GM19035 (cell line): ENCODE results near the gene SPATA2.

Experiments
- ATAC-seq: cut with Tn5 transposase; IDR thresholded peaks from one replicate; pipeline ENCODE4 v1.9.1; 2021; ENCODE audit not compliant: unreplicated experiment

SPATA2 gene

DNA sequence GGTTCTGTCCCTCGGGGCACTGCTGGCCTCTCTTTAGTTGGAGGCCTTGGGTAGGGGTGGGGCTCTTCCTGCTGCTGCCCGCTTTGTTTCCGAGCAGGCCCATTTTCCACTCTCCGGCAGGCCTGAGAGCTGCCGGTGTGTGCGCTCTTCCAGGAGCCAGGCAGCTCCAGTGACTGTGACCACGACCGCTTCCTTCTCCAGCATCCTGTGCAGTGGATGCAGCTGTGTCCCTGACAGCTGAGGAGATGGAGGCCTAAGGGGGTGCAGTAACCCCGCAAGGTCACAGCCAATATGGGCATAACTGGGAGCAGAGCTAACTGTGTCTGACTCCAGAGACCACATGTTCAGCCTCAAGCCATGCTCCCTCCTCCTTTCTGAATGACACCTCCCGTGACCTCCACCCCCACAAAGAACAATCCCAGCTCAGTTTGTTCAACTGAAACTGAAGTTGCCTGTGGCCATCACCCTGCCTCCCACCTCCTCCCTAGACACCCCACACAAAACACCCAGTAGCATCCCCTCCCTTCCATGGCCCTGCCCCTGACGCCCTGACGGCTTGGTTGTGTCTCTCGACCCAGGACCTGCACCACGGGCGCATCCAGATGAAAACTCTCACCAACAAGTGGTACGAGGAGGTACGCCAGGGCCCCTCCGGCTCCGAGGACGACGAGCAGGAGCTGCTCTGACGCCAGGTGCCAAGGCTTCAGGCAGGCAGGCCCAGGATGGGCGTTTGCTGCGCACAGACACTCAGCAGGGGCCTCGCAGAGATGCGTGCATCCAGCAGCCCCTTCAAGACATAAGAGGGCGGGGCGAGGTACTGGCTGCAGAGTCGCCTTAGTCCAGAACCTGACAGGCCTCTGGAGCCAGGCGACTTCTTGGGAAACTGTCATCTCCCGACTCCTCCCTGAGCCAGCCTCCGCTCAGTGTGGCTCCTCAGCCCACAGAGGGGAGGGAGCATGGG is 27.8 kb downstream of the SPATA2 start:
- no peak for ATAC-seq

GRCh38 chr20:49886571-49887213 is 28.6 kb downstream of the SPATA2 start:
- no peak for ATAC-seq

DNA sequence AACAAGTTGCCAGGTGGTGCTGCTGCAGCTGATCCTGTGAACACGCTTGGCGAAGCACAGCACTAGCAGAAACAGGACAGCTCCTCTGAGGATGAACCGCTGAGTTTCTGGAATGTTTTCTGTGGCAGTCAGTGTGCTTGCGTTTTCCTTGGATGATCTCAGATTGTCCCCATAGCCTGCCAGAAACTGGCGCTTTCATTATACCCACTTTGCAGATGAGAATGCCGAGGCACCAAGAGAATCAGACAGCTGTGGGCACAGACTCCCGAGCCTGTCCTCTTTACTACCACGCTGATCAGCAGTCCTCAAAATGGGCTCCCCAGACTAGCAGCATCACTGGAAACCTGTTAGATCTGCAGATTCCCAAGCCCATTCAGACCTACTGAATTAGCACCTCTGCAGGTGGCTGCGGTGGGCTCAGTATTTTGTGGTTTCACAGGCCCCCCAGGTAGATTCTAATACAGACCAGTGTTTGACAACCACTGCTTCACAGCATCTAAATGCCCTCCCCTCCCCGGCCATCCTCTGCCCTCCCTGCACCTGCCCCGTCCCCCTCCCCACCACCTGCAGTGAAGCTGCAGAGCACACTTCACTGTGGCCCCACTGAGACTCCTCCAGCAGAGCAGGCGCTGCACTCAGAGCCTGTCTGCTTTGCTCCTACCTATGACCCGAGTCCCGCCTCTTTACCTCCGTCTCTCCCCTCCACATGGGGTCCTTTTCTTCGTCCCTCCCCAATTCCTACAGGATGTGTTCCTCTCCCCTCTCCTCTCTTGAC is 29.6 kb downstream of the SPATA2 start:
- ATAC-seq: no peak

DNA sequence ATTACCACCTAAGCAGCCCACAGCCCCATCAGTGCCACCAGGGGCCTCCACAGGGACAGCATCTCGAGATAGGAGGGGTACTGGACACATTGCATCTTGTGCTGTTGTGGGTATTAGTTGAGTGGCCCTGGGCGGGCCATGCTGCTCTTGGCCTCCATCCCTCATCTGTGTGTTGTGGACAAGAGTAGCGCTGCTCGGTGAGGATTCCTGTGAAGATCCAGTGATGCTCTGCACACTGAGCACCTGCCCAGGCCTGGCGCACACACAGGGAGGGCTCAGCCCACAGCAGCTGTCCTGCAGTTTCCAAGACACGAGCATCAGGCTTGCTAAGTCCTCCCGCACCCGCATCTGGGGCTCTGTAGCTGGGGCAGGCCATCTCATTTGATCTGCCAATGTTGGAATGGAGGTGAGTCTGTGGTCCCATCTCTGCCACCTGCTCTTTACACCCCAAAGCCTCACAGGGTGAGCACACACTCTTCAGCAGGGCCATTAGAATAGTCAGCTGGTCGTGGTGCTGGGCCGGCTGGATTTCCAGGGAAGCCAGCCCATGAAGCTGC is 32.0 kb downstream of the SPATA2 start:
- no peak for ATAC-seq

DNA sequence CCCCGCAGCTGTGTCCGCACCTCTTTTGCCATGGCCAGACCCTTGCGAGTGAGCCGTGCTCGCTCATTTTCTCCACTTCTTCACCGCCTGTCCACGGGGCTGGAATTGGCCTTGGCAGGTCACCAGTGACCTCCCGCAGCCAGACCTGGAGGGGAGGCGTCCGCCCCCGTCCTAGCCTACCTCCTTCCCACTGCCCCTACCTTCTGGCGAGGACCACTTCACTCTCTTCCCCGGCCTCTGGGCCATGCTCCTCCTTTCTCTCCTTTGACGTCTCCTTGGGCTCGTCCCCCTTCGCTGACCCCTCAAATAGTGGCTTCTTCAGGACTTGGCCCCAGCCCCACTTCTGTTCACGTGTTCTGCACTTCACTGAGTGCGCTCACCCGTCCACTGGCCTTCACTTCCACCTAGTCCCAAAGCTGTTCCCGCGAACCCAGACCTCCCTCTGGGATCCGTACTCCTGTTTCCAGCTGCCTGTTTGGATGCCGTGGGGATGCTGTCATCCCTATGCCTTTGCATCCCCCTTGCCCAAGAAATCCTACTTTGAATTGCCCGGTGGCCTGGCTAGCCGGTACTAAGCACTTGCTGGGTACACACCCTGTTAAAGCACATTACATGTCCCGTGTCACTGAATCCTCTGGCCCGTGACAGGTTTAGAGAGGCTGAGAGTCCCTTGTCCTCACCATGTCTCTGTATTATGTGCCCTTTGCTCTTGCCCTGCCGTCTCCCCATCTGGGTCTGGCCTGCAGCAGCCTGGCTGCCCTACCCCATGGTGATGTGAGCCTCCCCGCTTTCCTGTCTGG is 33.0 kb downstream of the SPATA2 start:
- no peak for ATAC-seq

GRCh38 chr20:49880724-49881445 is 34.4 kb downstream of the SPATA2 start:
- no peak for ATAC-seq

DNA sequence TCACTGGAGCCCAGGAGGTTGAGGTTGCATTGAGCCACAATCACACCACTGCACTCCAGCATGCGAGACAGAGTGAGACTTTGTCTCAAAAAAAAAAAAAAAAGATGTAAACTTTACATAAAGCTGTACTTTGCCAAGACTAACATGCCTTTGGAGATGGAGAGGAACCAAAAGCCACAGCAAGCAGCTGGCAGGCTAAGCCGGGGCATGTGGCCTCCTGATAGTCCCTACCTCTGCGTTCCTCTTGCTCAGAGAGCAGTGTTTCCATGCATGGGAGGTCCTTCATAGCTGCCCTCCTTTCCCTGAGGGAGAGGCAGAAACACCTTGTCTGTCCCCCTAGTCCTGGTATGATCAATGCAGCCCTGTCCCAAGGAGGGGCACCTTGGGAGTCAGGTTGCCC is 35.2 kb downstream of the SPATA2 start:
- ATAC-seq: no peak

GRCh38 chr20:49878977-49879376 is 36.4 kb downstream of the SPATA2 start:
- no peak for ATAC-seq

DNA sequence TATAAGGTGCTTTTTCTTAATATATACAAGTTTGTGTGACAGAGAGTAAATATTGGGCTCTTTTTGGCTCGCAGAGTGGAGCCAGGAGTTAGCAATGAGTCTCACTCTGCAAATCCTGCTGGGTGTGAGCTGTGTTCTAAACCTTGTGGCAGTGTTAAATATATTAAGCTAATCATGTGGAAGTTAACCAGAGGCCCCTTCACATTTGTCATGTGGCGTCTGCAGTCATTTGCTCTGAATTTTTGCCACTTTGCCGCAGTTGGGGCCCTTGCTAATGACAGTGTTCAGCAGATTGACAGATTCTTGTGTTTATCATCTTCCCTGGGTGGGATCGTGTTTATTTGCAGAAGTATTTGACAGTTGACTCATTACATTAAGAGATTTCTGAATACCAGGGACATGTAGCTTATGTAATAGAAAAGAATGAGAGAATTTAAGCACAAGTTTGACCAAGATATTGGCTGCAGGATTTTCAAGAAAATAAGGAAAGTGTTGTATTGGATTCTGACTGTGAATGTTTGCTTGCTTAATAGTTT is 37.9 kb downstream of the SPATA2 start:
- no peak for ATAC-seq

- ATAC-seq: no peak
Observed at GRCh38 chr20:49874696-49875095, 40.6 kb downstream of the SPATA2 start.

GRCh38 chr20:49872056-49872455 is 43.3 kb downstream of the SPATA2 start:
- ATAC-seq: no peak

DNA sequence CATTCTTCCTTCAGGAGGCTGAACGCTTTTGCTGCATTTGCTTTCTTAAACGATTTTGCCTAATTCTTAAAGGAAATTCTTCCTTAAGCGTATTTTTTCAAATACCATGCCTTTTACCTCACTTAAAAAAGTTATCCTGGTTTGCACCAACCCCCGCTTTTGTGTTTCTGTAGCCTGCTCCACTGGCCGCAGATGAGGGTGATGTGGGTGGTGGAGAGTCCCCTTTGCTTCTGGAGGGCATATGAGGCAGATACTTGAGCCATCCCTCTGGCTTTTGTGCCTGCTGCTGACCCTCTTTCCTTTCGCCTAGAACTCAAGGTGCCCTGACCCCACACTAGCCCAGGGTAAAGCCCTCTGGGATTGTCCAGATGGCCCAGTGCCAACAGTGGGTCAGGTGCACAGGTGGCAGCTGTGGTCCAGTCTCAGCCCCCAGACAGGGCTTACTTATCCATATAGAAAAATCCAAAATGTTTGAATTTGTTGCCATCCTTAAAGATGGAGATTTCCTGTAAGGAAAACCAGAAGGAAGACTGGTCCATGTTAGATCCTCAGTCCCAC is 43.9 kb downstream of the SPATA2 start:
- ATAC-seq: no peak

GRCh38 chr20:49870261-49870660 is 45.1 kb downstream of the SPATA2 start:
- no peak for ATAC-seq

DNA sequence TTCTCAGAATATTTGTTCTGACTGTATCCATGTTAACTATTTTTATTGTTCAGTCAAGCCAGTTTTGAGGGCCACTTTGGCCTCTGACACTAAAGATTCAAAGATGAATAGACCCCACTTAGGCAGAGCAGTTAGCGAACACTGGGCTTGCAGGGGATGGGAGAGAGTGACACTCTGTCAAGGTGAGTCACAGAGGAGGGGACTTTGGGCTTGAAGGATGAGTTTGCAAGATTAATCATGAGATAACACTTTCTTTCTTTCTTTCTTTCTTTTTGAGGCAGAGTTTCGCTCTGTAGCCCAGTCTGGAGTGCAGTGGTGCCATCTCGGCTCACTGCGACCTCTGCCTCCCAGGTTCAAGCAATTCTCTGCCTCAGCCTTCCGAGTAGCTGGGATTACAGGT is 46.4 kb downstream of the SPATA2 start:
- no peak for ATAC-seq

DNA sequence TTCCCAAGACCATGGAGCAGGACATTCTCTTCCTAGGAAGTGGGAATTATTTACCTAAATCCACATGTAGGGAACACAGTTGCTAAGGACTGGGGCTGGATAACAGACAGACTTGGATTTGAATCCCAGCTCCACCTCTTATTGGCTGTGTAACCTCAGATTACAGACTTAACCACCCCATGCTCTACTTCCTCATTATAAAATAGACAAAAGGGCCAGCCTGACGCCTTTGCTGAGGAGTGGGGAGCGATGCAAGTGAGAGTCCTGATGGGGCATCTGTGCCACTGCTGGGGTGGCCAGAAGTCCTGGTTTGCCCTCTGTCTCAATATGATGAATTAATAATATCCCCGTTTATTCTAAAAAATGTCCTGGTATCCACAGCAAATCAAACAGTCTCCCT is 46.8 kb downstream of the SPATA2 start:
- ATAC-seq: no peak

GRCh38 chr20:49867453-49868215 is 47.7 kb downstream of the SPATA2 start:
- ATAC-seq: no peak

- ATAC-seq: no peak
Observed at GRCh38 chr20:49866051-49866450, 49.3 kb downstream of the SPATA2 start.

GRCh38 chr20:49865559-49865958 is 49.8 kb downstream of the SPATA2 start:
- no peak for ATAC-seq
